ENCODE results near the gene THAP11. TPM values are rescaled to one million over a fixed set of nuclear protein-coding genes. Genes with fewer than 3 reads are reported as not detected.
A peak's percentile ranks its signal among the peaks of the same experiment; 100 is the strongest.

THAP11 gene
- total RNA-seq, 1 donor from 2014 or later, result 24.9 TPM

DNA sequence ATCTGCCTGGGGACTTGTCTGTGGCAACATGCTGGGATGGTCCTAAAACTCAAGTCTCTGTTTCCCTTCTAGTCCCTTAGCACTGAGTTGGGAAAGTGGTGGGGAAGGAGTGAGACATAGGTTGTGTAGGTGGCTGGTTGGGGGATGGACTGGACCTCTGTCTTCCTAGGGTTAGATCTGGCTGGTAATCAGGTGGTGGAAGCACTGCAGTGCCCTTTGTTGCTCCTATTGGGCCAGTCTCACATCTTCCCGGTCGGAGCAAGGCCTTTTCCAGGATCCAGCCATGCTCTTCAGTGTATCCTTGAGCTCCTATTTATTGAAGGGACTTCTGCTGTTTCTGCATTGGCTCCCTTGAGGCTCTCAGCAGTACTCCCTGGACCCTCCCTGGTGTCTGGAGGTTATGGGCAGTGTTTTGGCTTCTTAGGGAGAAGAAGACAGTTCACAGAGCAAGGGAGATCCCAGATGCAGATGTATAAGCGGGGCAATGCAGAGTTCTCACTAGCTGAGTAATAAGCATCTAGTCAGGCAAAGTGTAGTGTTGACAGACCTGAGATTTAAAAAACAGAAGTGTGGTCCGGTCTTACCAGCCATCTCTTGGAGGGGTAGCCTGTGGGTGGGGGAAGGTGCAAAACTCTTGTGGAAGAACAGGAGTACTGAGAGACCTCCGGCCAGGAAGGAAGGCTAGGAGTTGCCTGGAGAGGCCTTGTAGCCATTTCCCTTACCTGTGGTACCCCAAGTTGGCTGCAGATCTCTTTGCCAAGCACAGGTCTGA lies 3.4 kb downstream of the THAP11 start:
- ATAC-seq (ENCODE audit: low read depth), result no peak
- TF ChIP-seq, protein P1, sequence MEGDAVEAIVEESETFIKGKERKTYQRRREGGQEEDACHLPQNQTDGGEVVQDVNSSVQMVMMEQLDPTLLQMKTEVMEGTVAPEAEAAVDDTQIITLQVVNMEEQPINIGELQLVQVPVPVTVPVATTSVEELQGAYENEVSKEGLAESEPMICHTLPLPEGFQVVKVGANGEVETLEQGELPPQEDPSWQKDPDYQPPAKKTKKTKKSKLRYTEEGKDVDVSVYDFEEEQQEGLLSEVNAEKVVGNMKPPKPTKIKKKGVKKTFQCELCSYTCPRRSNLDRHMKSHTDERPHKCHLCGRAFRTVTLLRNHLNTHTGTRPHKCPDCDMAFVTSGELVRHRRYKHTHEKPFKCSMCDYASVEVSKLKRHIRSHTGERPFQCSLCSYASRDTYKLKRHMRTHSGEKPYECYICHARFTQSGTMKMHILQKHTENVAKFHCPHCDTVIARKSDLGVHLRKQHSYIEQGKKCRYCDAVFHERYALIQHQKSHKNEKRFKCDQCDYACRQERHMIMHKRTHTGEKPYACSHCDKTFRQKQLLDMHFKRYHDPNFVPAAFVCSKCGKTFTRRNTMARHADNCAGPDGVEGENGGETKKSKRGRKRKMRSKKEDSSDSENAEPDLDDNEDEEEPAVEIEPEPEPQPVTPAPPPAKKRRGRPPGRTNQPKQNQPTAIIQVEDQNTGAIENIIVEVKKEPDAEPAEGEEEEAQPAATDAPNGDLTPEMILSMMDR (IDR thresholded peaks at IDR 0.05), result no peak
- Mint-ChIP-seq H3K4me3 (peak overlapping the region; percentile 89), H3K27ac (peak overlapping the region; percentile 92), H3K36me3 (ENCODE audit: low read depth) (peaks cover 6% of the 10 kb centered on the region), H3K27me3 (no peaks in the 10 kb centered on the region), H3K4me1 (peaks cover 59% of the 10 kb centered on the region), H3K9me3 (no peaks in the 10 kb centered on the region)
- intact Hi-C loops (cut with micrococcal nuclease), result loop anchor here (1.0 to 2.0 kb wide), 9 partner anchors 12 to 601 kb away; partner anchors contain the start of genes ACD, CTCF, PARD6A and PRMT7
- ChIA-PET CTCF (interaction anchor here (0.9 to 2.4 kb wide), 4 partner anchors 29 to 325 kb away, joined by 3 to 13 read pairs (median 6); no protein-coding TSS in a partner anchor), POLR2A (interaction anchor here (0.5 to 3.9 kb wide), 14 partner anchors 10 to 325 kb away, joined by 3 to 21 read pairs (median 6); partner anchors contain the start of genes DDX28, DUS2, GFOD2 and NFATC3)
- no peak for DNase-seq

DNA sequence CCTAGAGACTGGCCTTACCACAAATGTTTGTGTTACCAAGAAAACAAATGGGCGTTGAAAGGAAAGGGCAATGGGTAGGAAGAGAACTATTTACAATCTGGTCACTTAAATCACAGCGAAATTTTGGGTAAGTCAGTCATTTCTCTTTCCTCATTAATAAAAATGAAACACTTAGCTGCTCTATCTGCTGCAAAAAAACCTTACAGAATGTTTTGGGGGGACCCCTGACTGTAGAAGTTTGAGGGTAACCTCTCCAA lies 3.9 kb downstream of the THAP11 start:
- CTCF ChIA-PET, result interaction anchor here (1.0 to 2.4 kb wide), 2 partner anchors 30 to 173 kb away, joined by 4 to 13 read pairs; no protein-coding TSS in a partner anchor
- ATAC-seq (ENCODE audit: low read depth) (no peak), DNase-seq (no peak)
- POLR2A ChIA-PET, result interaction anchor here (0.8 to 3.9 kb wide), 10 partner anchors 12 to 325 kb away, joined by 3 to 21 read pairs (median 6); partner anchors contain the start of genes DDX28, DUS2, GFOD2 and NFATC3
- intact Hi-C loops (cut with micrococcal nuclease), result loop anchor here (1.0 to 2.0 kb wide), 9 partner anchors 13 to 601 kb away; partner anchors contain the start of genes ACD, CTCF, PARD6A and PRMT7
- Mint-ChIP-seq H3K4me1 (peaks cover 59% of the 10 kb centered on the region), H3K4me3 (peak overlapping the region; percentile 89), H3K27ac (peak overlapping the region; percentile 92), H3K9me3 (no peaks in the 10 kb centered on the region), H3K36me3 (ENCODE audit: low read depth) (peaks cover 8% of the 10 kb centered on the region), H3K27me3 (no peaks in the 10 kb centered on the region)
- TF ChIP-seq, protein P1 (IDR thresholded peaks at IDR 0.05), result no peak

DNA sequence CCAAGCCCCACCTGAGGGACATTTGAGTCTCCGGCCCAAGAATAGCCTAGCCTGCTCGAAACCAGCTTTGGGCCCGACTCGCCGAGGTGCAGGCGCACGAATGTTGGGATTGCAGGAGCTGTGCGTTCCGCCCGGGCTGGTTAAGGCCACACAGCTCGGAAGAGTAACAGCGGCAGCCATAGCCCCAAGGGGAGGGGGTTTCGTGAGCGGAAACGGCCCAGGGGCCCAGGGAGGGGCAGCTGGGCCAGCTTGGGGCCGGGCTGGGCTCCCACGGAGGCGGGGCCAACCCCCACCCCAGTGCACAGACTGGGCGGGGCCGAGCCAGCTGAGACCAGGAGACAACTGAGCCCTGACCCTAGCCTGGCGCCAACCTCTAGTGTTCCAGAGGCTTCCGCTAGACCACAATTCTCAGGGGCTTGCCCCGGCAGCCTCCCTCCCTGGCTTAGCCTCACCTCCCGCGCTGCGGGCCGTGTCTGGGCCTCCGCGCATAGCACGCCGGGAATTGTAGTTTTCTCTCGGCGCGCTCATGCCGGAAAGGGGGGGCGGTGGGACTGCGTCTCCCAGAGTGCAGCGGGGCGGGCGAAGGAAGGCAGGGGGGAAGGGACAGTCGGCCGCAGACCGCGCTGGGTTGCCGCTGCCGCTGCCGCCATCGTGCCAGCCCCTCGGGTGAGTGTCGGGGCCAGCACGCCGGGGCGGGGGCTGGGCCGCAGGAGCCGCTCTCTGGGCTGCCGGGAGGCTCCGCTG lies 4.4 kb downstream of the THAP11 start, which contains the start of gene NUTF2:
TSS of gene NUTF2 (plus strand) at position 614 of the 744 bp plus-strand sequence. CDS start 18,198 bp downstream, outside the sequence.
- H3K36me3 Mint-ChIP-seq (ENCODE audit: low read depth), result peaks cover 8% of the 10 kb centered on the region
- H3K4me1 Mint-ChIP-seq, result peaks cover 57% of the 10 kb centered on the region
- H3K27ac Mint-ChIP-seq, result peak within 1 kb of the TSS; percentile 92
- H3K9me3 Mint-ChIP-seq, result no peaks in the 10 kb centered on the region
- intact Hi-C loops (cut with micrococcal nuclease), result loop anchor here (1.0 to 2.0 kb wide), 9 partner anchors 13 to 602 kb away; partner anchors contain the start of genes ACD, CTCF, PARD6A and PRMT7
- peak; percentile 96 for DNase-seq
- TF ChIP-seq, protein P1 (IDR thresholded peaks at IDR 0.05), result no peak
- ATAC-seq (ENCODE audit: low read depth), result peak; percentile 67
- ChIA-PET POLR2A (interaction anchor here (0.5 to 3.9 kb wide), 11 partner anchors 12 to 326 kb away, joined by 3 to 21 read pairs (median 6); partner anchors contain the start of genes DDX28, DUS2, GFOD2 and NFATC3), CTCF (interaction anchor here (1.0 to 2.4 kb wide), 2 partner anchors 30 to 174 kb away, joined by 4 to 13 read pairs; no protein-coding TSS in a partner anchor)
- H3K4me3 Mint-ChIP-seq, result peak within 1 kb of the TSS; percentile 89
- H3K27me3 Mint-ChIP-seq, result no peaks in the 10 kb centered on the region

DNA sequence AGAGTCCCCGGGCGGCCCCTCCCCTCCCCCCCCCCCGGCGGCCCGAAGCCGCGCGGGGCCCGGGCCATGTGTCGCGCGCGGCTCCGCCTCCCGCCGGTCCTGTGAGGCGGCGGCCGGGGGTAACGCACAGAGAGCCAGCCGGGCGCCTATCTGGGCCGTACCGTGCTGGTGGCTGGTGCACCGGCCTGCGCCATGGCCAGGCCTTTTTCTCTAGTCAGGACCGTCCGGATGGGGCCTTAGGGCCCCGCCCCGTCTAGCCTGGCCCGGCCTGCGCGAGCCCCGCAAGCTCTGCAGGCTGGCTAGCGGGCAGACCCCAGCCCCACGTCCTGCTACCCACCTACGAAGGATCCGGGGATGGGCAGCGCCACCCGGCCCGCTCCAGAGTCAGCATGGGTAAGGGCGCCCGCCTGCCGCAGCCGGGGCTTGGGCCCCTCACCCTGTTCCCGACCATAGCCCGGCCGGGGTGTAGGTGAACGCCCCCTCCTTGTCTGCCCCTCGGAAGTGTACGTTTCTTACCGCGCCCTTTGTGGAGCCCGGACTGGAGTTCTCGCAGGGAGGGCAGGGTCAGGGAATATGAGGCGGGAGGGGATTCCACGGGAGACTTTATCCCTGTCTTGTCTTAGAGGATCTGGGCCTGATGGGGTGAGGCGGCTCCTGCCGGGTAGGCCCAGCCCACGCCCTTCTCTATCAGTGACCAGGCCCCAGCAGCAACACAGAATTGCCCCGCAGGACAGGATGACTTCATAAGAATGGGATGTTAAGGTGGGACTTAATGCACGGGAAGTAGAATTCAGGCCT lies 5.1 kb downstream of the THAP11 start, which contains the start of gene CENPT:
TSS of gene CENPT (minus strand) at position 630 of the 798 bp plus-strand sequence. CDS start 13,834 bp downstream, outside the sequence.
- ChIA-PET CTCF (interaction anchor here (2.4 kb wide), 1 partner anchor 31 kb away, joined by 13 read pairs; no protein-coding TSS in a partner anchor), POLR2A (interaction anchor here (0.5 to 2.1 kb wide), 3 partner anchors 41 to 1719 kb away, joined by 3 to 11 read pairs (median 6); partner anchors contain the start of genes NFAT5, NFATC3, RANBP10 and TSNAXIP1)
- Mint-ChIP-seq H3K27me3 (no peaks in the 10 kb centered on the region), H3K27ac (peak within 1 kb of the TSS; percentile 92), H3K4me3 (peak within 1 kb of the TSS; percentile 89), H3K9me3 (no peaks in the 10 kb centered on the region), H3K4me1 (peaks cover 53% of the 10 kb centered on the region), H3K36me3 (ENCODE audit: low read depth) (peaks cover 8% of the 10 kb centered on the region)
- intact Hi-C loops (cut with micrococcal nuclease), result loop anchor here (2.0 kb wide), 3 partner anchors 186 to 602 kb away; partner anchors contain the start of genes ACD, PARD6A, PRMT7 and SLC7A6OS
- ATAC-seq (ENCODE audit: low read depth) (peak; percentile 45), DNase-seq (no peak)
- TF ChIP-seq, protein P1 (IDR thresholded peaks at IDR 0.05), result no peak

Measured in activated B cell treated with CpG ODN at 0.5 μM for 24 hours (primary cell).